Heart left ventricle (tissue), 13 donors: ENCODE data around the gene NHLRC2.

Experiments
- POLR2A ChIP-seq, 2 donors: fragments of 450-650 bp; IDR thresholded peaks; one replicate each; pipeline ENCODE4 v1.6.1; 2017; ENCODE audit warnings: antibody characterized with exemption in 2 of 2, mild to moderate bottlenecking in 2 of 2, moderate library complexity in 2 of 2
- TF ChIP-seq, protein P1 (sequence below), 12 donors: fragments of 200-600 bp; sonication (generic) in 4 of 12; IDR thresholded peaks; one replicate each; pipeline versions ENCODE4 v1.5.0 to v1.8.0; 2018 to 2022; ENCODE audit warnings: antibody characterized with exemption in 12 of 12, mild to moderate bottlenecking in 5 of 12
- donor health status: ischemic (EF 13 %, LVEDD 7.1; RV severe dilation, severe dysfunction).
- donor health status: DM: no; HTN: yes; CAD: no.
- donor health status: DM: no; HTN: no; CAD: no.
- donor health status: ischemic (EF 25% LVEDD 6.9; RV normal size, moderate dysfunction).
- donor health status: ischemic (EF 25% LVEDD 5.7; RV mildly dilated, moderate dysfunction).
- donor health status: ischemic (EF 35%, LVEDD 5.7; RV mildly dilated, moderate dysfunction).
- donor health status: nonischemic (EF 11% LVEDD 7.7; RV severe dilation, severe dysfunction).
- donor health status: DM: yes; HTN: yes; CAD: no.
- donor health status: PGD.
- donor health status: ischemic (EF 29% LVEDD 5.4; RV normal size, mild dysfunction).
- donor health status: nonischemic (EF 23%, LVEDD 6.1; RV moderate dilation, normal function).

DNA sequence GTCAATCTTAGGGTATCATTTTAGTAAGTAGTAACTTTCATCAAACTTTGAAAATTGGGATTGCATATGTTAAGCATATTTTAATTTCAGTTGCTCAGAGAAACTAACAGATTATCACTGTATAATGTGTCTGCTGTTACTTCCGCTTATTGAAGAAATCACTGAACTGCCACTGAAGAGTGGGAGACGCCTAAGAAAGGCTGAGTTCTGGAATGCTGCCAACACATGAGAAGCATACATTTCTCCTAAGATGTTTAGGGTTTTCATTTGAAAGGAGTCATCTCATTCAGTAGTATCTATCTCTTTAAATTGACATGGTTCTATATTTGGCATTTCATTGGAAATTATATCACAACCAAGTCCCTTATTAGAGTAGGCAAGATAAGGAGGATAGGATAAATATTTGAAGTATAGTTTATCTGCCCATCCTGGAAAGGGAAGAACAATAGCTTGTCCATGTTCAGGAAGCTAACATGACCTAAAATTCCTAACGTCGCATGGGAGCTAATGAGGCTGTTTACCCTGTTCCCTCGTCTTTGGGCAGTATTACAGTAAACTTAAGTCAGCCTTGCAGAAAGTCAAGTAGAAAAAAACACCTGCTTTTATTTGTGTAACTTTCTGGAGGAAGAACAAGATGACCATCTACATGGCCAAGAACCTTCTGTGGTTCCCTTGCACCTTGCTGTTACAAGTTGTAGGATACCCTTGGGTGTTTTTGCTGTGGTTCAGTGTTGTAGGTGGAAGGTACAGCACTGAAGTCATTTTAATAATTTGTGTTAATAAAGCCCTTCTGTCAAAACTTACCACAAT lies 67.3 kb downstream of the NHLRC2 start:
- TF ChIP-seq, protein P1, sequence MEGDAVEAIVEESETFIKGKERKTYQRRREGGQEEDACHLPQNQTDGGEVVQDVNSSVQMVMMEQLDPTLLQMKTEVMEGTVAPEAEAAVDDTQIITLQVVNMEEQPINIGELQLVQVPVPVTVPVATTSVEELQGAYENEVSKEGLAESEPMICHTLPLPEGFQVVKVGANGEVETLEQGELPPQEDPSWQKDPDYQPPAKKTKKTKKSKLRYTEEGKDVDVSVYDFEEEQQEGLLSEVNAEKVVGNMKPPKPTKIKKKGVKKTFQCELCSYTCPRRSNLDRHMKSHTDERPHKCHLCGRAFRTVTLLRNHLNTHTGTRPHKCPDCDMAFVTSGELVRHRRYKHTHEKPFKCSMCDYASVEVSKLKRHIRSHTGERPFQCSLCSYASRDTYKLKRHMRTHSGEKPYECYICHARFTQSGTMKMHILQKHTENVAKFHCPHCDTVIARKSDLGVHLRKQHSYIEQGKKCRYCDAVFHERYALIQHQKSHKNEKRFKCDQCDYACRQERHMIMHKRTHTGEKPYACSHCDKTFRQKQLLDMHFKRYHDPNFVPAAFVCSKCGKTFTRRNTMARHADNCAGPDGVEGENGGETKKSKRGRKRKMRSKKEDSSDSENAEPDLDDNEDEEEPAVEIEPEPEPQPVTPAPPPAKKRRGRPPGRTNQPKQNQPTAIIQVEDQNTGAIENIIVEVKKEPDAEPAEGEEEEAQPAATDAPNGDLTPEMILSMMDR (IDR thresholded peaks at IDR 0.05) = no peak
- TF ChIP-seq POLR2A (IDR thresholded peaks at IDR 0.05) = no peak
